OCI-LY1 (cell line): ENCODE measurements around the gene PIK3R5.

ENCODE experiments used
- H2AFZ ChIP-seq: fragments of 200-600 bp; sonication (generic), shearing (Covaris generic); 2 replicates; pipeline ENCODE4 v1.6.0; 2014; ENCODE audit warnings: antibody characterized with exemption, mild to moderate bottlenecking, low read length
- H3F3A ChIP-seq: fragments of 200-600 bp; sonication (generic), shearing (Covaris generic); 2 replicates; pipeline ENCODE4 v1.6.0; 2014; ENCODE audit warnings: mild to moderate bottlenecking, antibody characterized with exemption, low read length, moderate library complexity; ENCODE audit not compliant: insufficient read depth
- H3K27ac ChIP-seq: fragments of 200-600 bp; sonication (generic); 2 replicates; pipeline ENCODE4 v1.5.1; 2014; ENCODE audit warnings: low read length, mixed run types, mild to moderate bottlenecking, low read depth; ENCODE audit not compliant: poor library complexity, severe bottlenecking
- H3K27me3 ChIP-seq: fragments of 200-600 bp; sonication (generic); 2 replicates; pipeline ENCODE4 v1.6.0; 2014; ENCODE audit warnings: antibody characterized with exemption, mild to moderate bottlenecking, low read length, moderate library complexity; ENCODE audit not compliant: insufficient read depth
- H3K36me3 ChIP-seq: fragments of 200-600 bp; sonication (generic); 2 replicates; pipeline ENCODE4 v1.6.1; 2014; ENCODE audit warnings: mild to moderate bottlenecking, antibody characterized with exemption, low read length, moderate library complexity, mixed read lengths; ENCODE audit not compliant: insufficient read depth
- H3K4me1 ChIP-seq: fragments of 200-600 bp; sonication (generic); 2 replicates; pipeline ENCODE4 v1.5.1; 2014; ENCODE audit warnings: mild to moderate bottlenecking, low read length, moderate library complexity; ENCODE audit not compliant: insufficient read depth, severe bottlenecking
- H3K4me2 ChIP-seq: fragments of 200-600 bp; sonication (generic), shearing (Covaris generic); 2 replicates; pipeline ENCODE4 v1.6.1; 2014; ENCODE audit warnings: low read length
- H3K4me3 ChIP-seq: fragments of 200-600 bp; sonication (generic); 2 replicates; pipeline ENCODE4 v1.5.1; 2014; ENCODE audit warnings: low read length, low read depth, mild to moderate bottlenecking, mixed read lengths; ENCODE audit not compliant: poor library complexity, severe bottlenecking
- H3K79me2 ChIP-seq: fragments of 200-600 bp; shearing (Covaris generic); 2 replicates; pipeline ENCODE4 v1.6.1; 2016; ENCODE audit warnings: mixed run types, low read length, mixed read lengths; ENCODE audit not compliant: insufficient read depth
- H3K9ac ChIP-seq: fragments of 200-600 bp; sonication (generic), shearing (Covaris generic); 2 replicates; pipeline ENCODE4 v1.6.1; 2014; ENCODE audit warnings: mild to moderate bottlenecking, low read length, mixed read lengths
- H3K9me2 ChIP-seq: fragments of 200-600 bp; sonication (generic), shearing (Covaris generic); 2 replicates; pipeline ENCODE4 v1.6.1; 2014; ENCODE audit warnings: low read depth, mild to moderate bottlenecking, low read length, mixed read lengths
- H3K9me3 ChIP-seq: fragments of 200-600 bp; shearing (Covaris generic); 2 replicates; pipeline ENCODE4 v1.6.1; 2014; ENCODE audit warnings: low read length, mixed read lengths
- H4K20me1 ChIP-seq: fragments of 200-600 bp; sonication (generic), shearing (Covaris generic); 2 replicates; pipeline ENCODE4 v1.6.0; 2016; ENCODE audit warnings: mild to moderate bottlenecking, low read length; ENCODE audit not compliant: insufficient read depth
- CTCF ChIP-seq: fragments of 200-600 bp; sonication (generic), shearing (Covaris generic); IDR thresholded peaks from 2 replicates; pipeline ENCODE4 v1.5.1; 2017; ENCODE audit warnings: mild to moderate bottlenecking, antibody characterized with exemption, low read length, moderate library complexity, mixed read lengths
- EZH2 ChIP-seq: fragments of 200-600 bp; sonication (generic), shearing (Covaris generic); IDR thresholded peaks from 2 replicates; pipeline ENCODE4 v1.8.0; 2017; ENCODE audit warnings: borderline replicate concordance, mixed run types, mild to moderate bottlenecking, antibody characterized with exemption, low read length, moderate library complexity, mixed read lengths

Gene PIK3R5

DNA sequence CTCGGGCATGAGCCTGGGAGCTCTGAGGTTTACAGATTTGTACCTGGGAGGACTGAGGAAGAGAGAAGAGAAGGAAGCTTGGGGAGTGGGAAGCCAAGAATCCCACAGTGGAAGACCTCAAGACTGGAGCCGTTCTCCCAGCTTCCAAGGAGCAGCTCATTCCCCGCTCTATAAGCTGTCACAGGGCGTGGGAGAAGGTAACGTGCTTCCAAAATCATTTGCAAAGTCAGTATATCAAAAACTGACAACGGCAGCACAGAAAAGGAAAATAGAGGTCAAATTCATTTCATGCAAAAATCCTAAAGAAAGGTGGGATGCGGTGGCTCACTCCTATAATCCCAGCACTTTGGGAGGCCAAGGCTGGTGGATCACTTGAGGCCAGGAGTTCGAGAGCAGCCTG lies 7.8 kb downstream of the PIK3R5 start:
- H3K79me2 ChIP-seq: no peaks in the 10 kb centered on the region
- no peaks in the 10 kb centered on the region for H3K4me1 ChIP-seq
- no peaks in the 10 kb centered on the region for H3K9me3 ChIP-seq
- TF ChIP-seq EZH2 (no peak), CTCF (no peak)
- no peak overlapping the region for H2AFZ ChIP-seq
- no peaks in the 10 kb centered on the region for H3F3A ChIP-seq
- no peaks in the 10 kb centered on the region for H3K36me3 ChIP-seq
- H3K27ac ChIP-seq: no peak overlapping the region
- no peak overlapping the region for H3K9ac ChIP-seq
- no peaks in the 10 kb centered on the region for H4K20me1 ChIP-seq
- no peak overlapping the region for H3K4me2 ChIP-seq
- no peak overlapping the region for H3K4me3 ChIP-seq
- H3K27me3 ChIP-seq: no peaks in the 10 kb centered on the region
- no peaks in the 10 kb centered on the region for H3K9me2 ChIP-seq

DNA sequence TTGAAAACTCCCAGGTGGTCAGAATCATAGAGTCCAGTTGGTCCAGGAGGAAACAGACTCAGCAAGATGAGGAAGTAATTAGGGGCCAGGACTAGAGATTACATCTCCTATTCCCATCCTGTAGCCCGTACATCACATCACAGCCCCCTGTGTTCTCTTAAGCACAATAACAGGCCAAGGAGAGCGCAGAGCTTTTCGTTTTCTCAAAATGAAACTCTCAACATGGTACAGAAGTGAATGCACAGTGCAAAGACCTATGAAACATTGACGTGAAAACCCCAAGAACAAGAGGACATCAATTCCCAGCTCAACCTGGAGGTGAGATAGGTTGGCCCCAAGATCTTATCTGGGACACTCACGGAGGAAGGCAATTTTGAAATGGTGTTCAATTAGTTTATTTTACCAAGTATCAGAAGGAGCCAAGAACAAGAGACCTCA lies 9.0 kb downstream of the PIK3R5 start:
- Histone ChIP-seq H3F3A (no peaks in the 10 kb centered on the region), H3K27me3 (no peaks in the 10 kb centered on the region), H3K9ac (no peak overlapping the region), H4K20me1 (no peaks in the 10 kb centered on the region), H3K79me2 (no peaks in the 10 kb centered on the region), H3K4me3 (no peak overlapping the region), H3K9me2 (no peaks in the 10 kb centered on the region), H3K36me3 (no peaks in the 10 kb centered on the region), H3K4me1 (no peaks in the 10 kb centered on the region), H2AFZ (no peak overlapping the region), H3K9me3 (0 out of 2 replicates have a peak, but pooled peaks cover 2% of the 10 kb centered on the region), H3K27ac (no peak overlapping the region), H3K4me2 (no peak overlapping the region)
- TF ChIP-seq CTCF: no peak
- no peak for TF ChIP-seq EZH2

DNA sequence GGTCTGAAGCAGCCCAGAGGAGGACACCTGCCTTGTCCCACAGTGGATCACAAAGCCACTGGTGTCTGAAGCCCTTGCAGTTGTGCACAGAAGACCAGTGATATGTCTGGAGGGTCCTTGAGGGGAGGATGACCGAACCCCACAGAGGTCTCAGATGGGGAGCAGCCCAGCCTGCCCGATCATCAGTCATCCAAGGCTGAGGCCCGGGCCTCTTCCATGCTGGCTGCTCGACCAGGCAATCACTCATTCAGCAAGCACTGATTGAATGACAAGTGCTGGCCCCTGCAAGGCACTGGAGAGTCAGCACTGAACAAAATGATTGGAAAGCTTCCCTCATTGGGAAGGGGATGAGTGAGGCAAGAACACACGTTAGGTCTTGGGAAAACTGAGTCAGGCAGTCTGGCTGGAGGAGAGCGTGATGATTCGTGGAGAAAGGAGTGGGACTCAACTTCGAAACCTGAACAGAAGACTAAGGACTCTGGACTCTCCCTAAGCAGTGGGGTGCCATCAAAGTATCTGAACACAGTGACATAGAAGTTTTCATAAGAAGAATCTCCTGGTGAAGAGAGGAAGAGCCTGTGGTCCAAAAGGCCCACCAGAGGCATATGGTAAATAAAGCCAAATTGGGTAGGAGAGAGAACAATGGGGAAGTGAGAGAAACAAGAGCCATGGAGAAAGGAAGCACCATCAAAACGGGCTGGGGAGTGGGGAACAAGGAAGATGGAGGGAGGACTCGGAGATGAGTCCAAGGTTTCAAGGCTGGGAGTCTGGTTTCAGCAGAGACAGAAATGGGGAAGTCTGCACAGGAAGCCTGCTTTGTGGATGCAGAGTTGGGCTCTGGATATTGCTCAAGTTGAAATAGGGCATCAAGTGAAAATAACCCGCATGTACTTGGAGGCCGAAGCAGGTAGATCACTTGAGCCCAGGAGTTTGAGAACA lies 10.2 kb downstream of the PIK3R5 start:
- no peaks in the 10 kb centered on the region for H3K36me3 ChIP-seq
- 0 out of 2 replicates have a peak, but pooled peaks cover 3% of the 10 kb centered on the region for H3K9me3 ChIP-seq
- H3K79me2 ChIP-seq: no peaks in the 10 kb centered on the region
- H3K9ac ChIP-seq: no peak overlapping the region
- TF ChIP-seq EZH2 (no peak), CTCF (no peak)
- no peaks in the 10 kb centered on the region for H3K9me2 ChIP-seq
- no peak overlapping the region for H2AFZ ChIP-seq
- H3K27ac ChIP-seq: no peak overlapping the region
- no peak overlapping the region for H3K4me3 ChIP-seq
- no peaks in the 10 kb centered on the region for H3F3A ChIP-seq
- no peaks in the 10 kb centered on the region for H3K27me3 ChIP-seq
- no peaks in the 10 kb centered on the region for H4K20me1 ChIP-seq
- no peak overlapping the region for H3K4me2 ChIP-seq
- no peaks in the 10 kb centered on the region for H3K4me1 ChIP-seq
